Measurements from ENCODE around the gene WDFY3. TPM values are rescaled to one million over a fixed set of nuclear protein-coding genes. Genes with fewer than 3 reads are reported as not detected.
A peak's percentile ranks its signal among the peaks of the same experiment; 100 is the strongest.

Gene WDFY3
- total and polyA plus RNA-seq, 9 of the 15 experiments (the other 6 are each of a cell fraction or from before 2014, with no cell fraction given), result 0.58 to 13.5 (median 9.4) TPM

GRCh38 chr4:84846985-84847384 is 119.5 kb downstream of the WDFY3 start:
- CTCF ChIA-PET (ENCODE audit: low intra/inter-chr PET ratio), result no interaction called here

GRCh38 chr4:84841435-84841834 is 125.1 kb downstream of the WDFY3 start:
- POLR2A ChIA-PET, result no interaction called here
- Histone ChIP-seq H3K79me2 (ENCODE audit: control insufficient read depth, insufficient read depth, low read length) (no peaks in the 10 kb centered on the region), H3K9me1 (ENCODE audit: control insufficient read depth, insufficient read depth, low read length) (no peaks in the 10 kb centered on the region), H3K9me3 (replicated peaks; ENCODE audit: control insufficient read depth, insufficient read depth, low read depth, low read length) (no peaks in the 10 kb centered on the region), H3K4me2 (ENCODE audit: insufficient read depth, low read length) (no peak overlapping the region), H3K4me1 (replicated peaks in 1 of 2; ENCODE audit: control insufficient read depth in 2 of 2, insufficient read depth in 2 of 2, low read length in 2 of 2) (peaks cover 0 to 4% of the 10 kb centered on the region in 2 experiments; a peak in 1 of 5 replicates), H3K9ac (ENCODE audit: insufficient read depth in 1 of 2, low read depth in 2 of 2, low read length in 2 of 2) (no peak overlapping the region), H3K4me3 (no peak overlapping the region), H4K20me1 (replicated peaks; ENCODE audit: control insufficient read depth, insufficient read depth, low read length) (no peaks in the 10 kb centered on the region), H3K27me3 (ENCODE audit: control insufficient read depth in 2 of 2, insufficient read depth in 2 of 2, low read length in 2 of 2) (no peaks in the 10 kb centered on the region), H3K36me3 (ENCODE audit: control insufficient read depth, insufficient read depth, low read length) (no peaks in the 10 kb centered on the region), H3K27ac (ENCODE audit: extremely low read depth, low read depth, low read length) (no peak overlapping the region), H2AFZ (ENCODE audit: low read depth, low read length) (no peak overlapping the region)
- WGBS (ENCODE audit: insufficient coverage, low coverage, missing lambda C conversion rate), result 36% methylated on average over 1 of the region's 1 CpG
- intact Hi-C loops (cut with micrococcal nuclease), result no loop called here
- FAIRE-seq (no peak), DNase-seq (ENCODE audit: extremely low read depth in 1 of 4, low spot score in 3 of 4) (no peak), ATAC-seq (no peak)
- in situ Hi-C loops (cut with MboI), result no loop called here
- CTCF ChIA-PET (ENCODE audit: low intra/inter-chr PET ratio), result no interaction called here
- no TSS peak for BruUV-seq (replicated peaks)
- TF ChIP-seq ZNF280B (CRISPR knock-in tag; IDR thresholded peaks at IDR 0.05) (no peak), ZNF175 (CRISPR knock-in tag; IDR thresholded peaks at IDR 0.05; ENCODE audit: low read depth) (no peak), HNRNPK (IDR thresholded peaks at IDR 0.05; ENCODE audit: low read depth, low read length, poor library complexity, severe bottlenecking) (no peak), ZNF717 (CRISPR knock-in tag; IDR thresholded peaks at IDR 0.05) (no peak), ZNF696 (CRISPR knock-in tag; conservative IDR thresholded peaks at IDR 0.05) (no peak), SMARCB1 (IDR thresholded peaks at IDR 0.05; ENCODE audit: insufficient read length, low read depth) (no peak), ZNF197 (CRISPR knock-in tag; IDR thresholded peaks at IDR 0.05; ENCODE audit: low read depth) (no peak)

More at GRCh38 chr4:84846985-84847384, 119.5 kb downstream of the WDFY3 start:
- intact Hi-C loops (cut with micrococcal nuclease) (no loop called here), in situ Hi-C loops (cut with MboI) (no loop called here)
- ATAC-seq (no peak), FAIRE-seq (no peak), DNase-seq (ENCODE audit: extremely low read depth in 1 of 4, low spot score in 3 of 4) (peak in 1 of 4 experiments; percentile 0)
- Histone ChIP-seq H4K20me1 (replicated peaks; ENCODE audit: control insufficient read depth, insufficient read depth, low read length) (no peaks in the 10 kb centered on the region), H3K4me2 (ENCODE audit: insufficient read depth, low read length) (no peak overlapping the region), H3K4me1 (replicated peaks in 1 of 2; ENCODE audit: control insufficient read depth in 2 of 2, insufficient read depth in 2 of 2, low read length in 2 of 2) (peaks cover 0 to 4% of the 10 kb centered on the region in 2 experiments; a peak in 2 of 5 replicates), H3K79me2 (ENCODE audit: control insufficient read depth, insufficient read depth, low read length) (no peaks in the 10 kb centered on the region), H3K27ac (ENCODE audit: extremely low read depth, low read depth, low read length) (no peak overlapping the region), H3K4me3 (no peak overlapping the region), H2AFZ (ENCODE audit: low read depth, low read length) (peak overlapping the region; percentile 17; the same call in 1 of the 2 replicates), H3K36me3 (ENCODE audit: control insufficient read depth, insufficient read depth, low read length) (no peaks in the 10 kb centered on the region; the same call in 2 of the 3 replicates), H3K27me3 (ENCODE audit: control insufficient read depth in 2 of 2, insufficient read depth in 2 of 2, low read length in 2 of 2) (no peaks in the 10 kb centered on the region), H3K9me1 (ENCODE audit: control insufficient read depth, insufficient read depth, low read length) (no peaks in the 10 kb centered on the region), H3K9me3 (replicated peaks; ENCODE audit: control insufficient read depth, insufficient read depth, low read depth, low read length) (no peaks in the 10 kb centered on the region), H3K9ac (ENCODE audit: insufficient read depth in 1 of 2, low read depth in 2 of 2, low read length in 2 of 2) (no peak overlapping the region)
- no peak for TF ChIP-seq MXI1 (IDR thresholded peaks at IDR 0.05; ENCODE audit: low read depth, low read length)
- no peak for TF ChIP-seq ZEB2 (IDR thresholded peaks at IDR 0.05)
- peak; percentile 95 for TF ChIP-seq C11orf30 (IDR thresholded peaks at IDR 0.05; ENCODE audit: low read depth)
- TF ChIP-seq MAFF (IDR thresholded peaks at IDR 0.05; ENCODE audit: low read length), result peak; percentile 96
- TF ChIP-seq MAFK (IDR thresholded peaks at IDR 0.05; ENCODE audit: low read length), result peak; percentile 97
- TF ChIP-seq NFE2 (IDR thresholded peaks at IDR 0.05; ENCODE audit: low read depth), result peak; percentile 31; the same call in 1 of the 2 replicates
- no peak for TF ChIP-seq HSF4 (CRISPR knock-in tag; IDR thresholded peaks at IDR 0.05; ENCODE audit: borderline replicate concordance)
- no peak for TF ChIP-seq ZNF695 (CRISPR knock-in tag; IDR thresholded peaks at IDR 0.05)
- TF ChIP-seq PCBP2 (IDR thresholded peaks at IDR 0.05; ENCODE audit: low read depth, low read length, poor library complexity, severe bottlenecking), result no peak
- no peak for TF ChIP-seq ZBTB17 (CRISPR knock-in tag; IDR thresholded peaks at IDR 0.05)
- peak; percentile 97 for TF ChIP-seq MAFG (tag; conservative IDR thresholded peaks at IDR 0.05)
- TF ChIP-seq HDAC1 (IDR thresholded peaks at IDR 0.05), result no peak
- TF ChIP-seq ZNF316 (IDR thresholded peaks at IDR 0.05), result peak; percentile 97
- 13% methylated on average over 1 of the region's 1 CpG for WGBS (ENCODE audit: insufficient coverage, low coverage, missing lambda C conversion rate)
- BruUV-seq (replicated peaks), result no TSS peak
- POLR2A ChIA-PET, result no interaction called here
